H9 (cell line): Measurements from ENCODE around the gene DBR1. TPM values are rescaled to one million over a fixed set of nuclear protein-coding genes. Genes with fewer than 3 reads are reported as not detected.

Experiments used
- DNase-seq: peaks from one replicate; pipeline ENCODE4 v3.0.0-alpha.2; 2017
- H2AFZ ChIP-seq: one replicate; pipeline ENCODE4 v1.6.1; 2013; ENCODE audit warnings: mild to moderate bottlenecking, low read length, control low read depth, moderate library complexity
- H2AK5ac ChIP-seq: 2 replicates; pipeline ENCODE4 v1.6.1; 2013; ENCODE audit warnings: low read length, control low read depth, mixed read lengths; ENCODE audit not compliant: insufficient read length
- H2BK120ac ChIP-seq: one replicate; pipeline ENCODE4 v1.6.1; 2013; ENCODE audit warnings: low read depth, mild to moderate bottlenecking, low read length, control low read depth, inconsistent platforms; ENCODE audit not compliant: poor library complexity, severe bottlenecking
- H2BK12ac ChIP-seq: 2 replicates; pipeline ENCODE4 v1.6.1; 2013; ENCODE audit warnings: low read length, control low read depth, mixed read lengths, low read depth; ENCODE audit not compliant: insufficient read length
- H2BK15ac ChIP-seq: 2 replicates; pipeline ENCODE4 v1.6.1; 2013; ENCODE audit warnings: low read depth, low read length, control low read depth
- H2BK20ac ChIP-seq: one replicate; pipeline ENCODE4 v1.6.1; 2013; ENCODE audit warnings: low read depth, mild to moderate bottlenecking, low read length, control low read depth, inconsistent platforms; ENCODE audit not compliant: poor library complexity, severe bottlenecking
- H2BK5ac ChIP-seq: 2 replicates; pipeline ENCODE4 v1.6.1; 2013; ENCODE audit warnings: low read length, control low read depth, mixed read lengths; ENCODE audit not compliant: insufficient read length
- H3K14ac ChIP-seq: 2 replicates; pipeline ENCODE4 v1.6.1; 2013; ENCODE audit warnings: low read length, control low read depth; ENCODE audit not compliant: insufficient read depth
- H3K18ac ChIP-seq: 2 replicates; pipeline ENCODE4 v1.6.1; 2013; ENCODE audit warnings: low read depth, mild to moderate bottlenecking, mixed read lengths, low read length, control low read depth; ENCODE audit not compliant: insufficient read length
- H3K23ac ChIP-seq: 2 replicates; pipeline ENCODE4 v1.6.1; 2013; ENCODE audit warnings: low read length, control low read depth, mixed read lengths, low read depth; ENCODE audit not compliant: insufficient read length
- H3K23me2 ChIP-seq: 2 replicates; pipeline ENCODE4 v1.6.1; 2013; ENCODE audit warnings: low read depth, mild to moderate bottlenecking, mixed read lengths, low read length, control low read depth; ENCODE audit not compliant: insufficient read length, poor library complexity, severe bottlenecking
- H3K27ac ChIP-seq: 2 replicates; pipeline ENCODE4 v1.5.1; 2013; ENCODE audit warnings: low read length, control low read depth, mixed read lengths, low read depth; ENCODE audit not compliant: insufficient read length
- H3K27me3 ChIP-seq: 2 replicates; pipeline ENCODE4 v1.6.1; 2013; ENCODE audit warnings: low read length, control low read depth, inconsistent platforms; ENCODE audit not compliant: insufficient read depth
- H3K4ac ChIP-seq: 2 replicates; pipeline ENCODE4 v1.6.1; 2013; ENCODE audit warnings: low read depth, mild to moderate bottlenecking, control low read depth, inconsistent platforms, low read length, moderate library complexity
- H3K4me1 ChIP-seq: 2 replicates; pipeline ENCODE4 v1.6.1; 2013; ENCODE audit warnings: low read length, control low read depth, inconsistent platforms; ENCODE audit not compliant: insufficient read depth
- H3K4me2 ChIP-seq: 2 replicates; pipeline ENCODE4 v1.6.1; 2013; ENCODE audit warnings: low read length, control low read depth, mixed read lengths; ENCODE audit not compliant: insufficient read length, insufficient read depth
- H3K56ac ChIP-seq: 2 replicates; pipeline ENCODE4 v1.6.1; 2013; ENCODE audit warnings: low read depth, mild to moderate bottlenecking, mixed read lengths, low read length, control low read depth; ENCODE audit not compliant: insufficient read length
- H3K79me1 ChIP-seq: 2 replicates; pipeline ENCODE4 v1.6.1; 2013; ENCODE audit warnings: low read depth, mild to moderate bottlenecking, moderate library complexity, low read length, control low read depth, inconsistent platforms; ENCODE audit not compliant: insufficient read depth, poor library complexity, severe bottlenecking
- H3K79me2 ChIP-seq: 2 replicates; pipeline ENCODE4 v1.6.1; 2013; ENCODE audit warnings: low read length, control low read depth, inconsistent platforms; ENCODE audit not compliant: insufficient read depth
- H3K9ac ChIP-seq: 2 replicates; pipeline ENCODE4 v1.6.1; 2013; ENCODE audit warnings: low read length, control low read depth, mixed read lengths; ENCODE audit not compliant: insufficient read length; ENCODE audit errors: extremely low read depth
- H3K9me3 ChIP-seq: one replicate; pipeline ENCODE4 v1.6.1; 2013; ENCODE audit warnings: low read depth, low read length, inconsistent platforms; ENCODE audit not compliant: control insufficient read depth
- H3T11ph ChIP-seq: one replicate; pipeline ENCODE4 v1.6.1; 2013; ENCODE audit warnings: mild to moderate bottlenecking, low read length, control low read depth, inconsistent platforms
- H4K20me1 ChIP-seq: one replicate; pipeline ENCODE4 v1.6.1; 2013; ENCODE audit not compliant: control insufficient read depth, insufficient read length, insufficient read depth
- H4K5ac ChIP-seq: 2 replicates; pipeline ENCODE4 v1.6.1; 2013; ENCODE audit warnings: low read depth, mild to moderate bottlenecking, mixed read lengths, low read length, control low read depth; ENCODE audit not compliant: insufficient read length
- H4K8ac ChIP-seq: replicated peaks from 2 replicates; pipeline ENCODE4 v1.6.1; 2013; ENCODE audit warnings: low read length, control low read depth, mixed read lengths, low read depth; ENCODE audit not compliant: insufficient read length
- H4K91ac ChIP-seq: 2 replicates; pipeline ENCODE4 v1.6.1; 2013; ENCODE audit warnings: low read depth, mild to moderate bottlenecking, moderate library complexity, mixed read lengths, low read length, control low read depth; ENCODE audit not compliant: insufficient read length
- H3K27ac Mint-ChIP-seq, 3 experiments: 2 replicates in 2 of 3; 3 replicates in 1 of 3; pipeline ENCODE4 v1.8.0; 2020 to 2021; ENCODE audit warnings: mixed read lengths in 3 of 3, mild to moderate bottlenecking in 1 of 3, moderate library complexity in 1 of 3
- H3K27me3 Mint-ChIP-seq: 2 replicates; pipeline ENCODE4 v1.8.0; 2021; ENCODE audit warnings: low read depth, mild to moderate bottlenecking, moderate library complexity, mixed read lengths
- H3K36me3 Mint-ChIP-seq, 3 experiments: 2 replicates in 2 of 3; 3 replicates in 1 of 3; pipeline ENCODE4 v1.8.0; 2020 to 2021; ENCODE audit warnings: low read depth in 3 of 3, mixed read lengths in 3 of 3; ENCODE audit not compliant: insufficient read depth in 1 of 3
- H3K4me1 Mint-ChIP-seq, 2 experiments: 2 replicates each; pipeline ENCODE4 v1.8.0; 2020; ENCODE audit warnings: mixed read lengths in 2 of 2
- H3K4me3 Mint-ChIP-seq, 2 experiments: 2 replicates in 1 of 2; 3 replicates in 1 of 2; pipeline ENCODE4 v1.8.0; 2020 to 2021; ENCODE audit warnings: mild to moderate bottlenecking in 2 of 2, mixed read lengths in 2 of 2, moderate library complexity in 1 of 2
- H3K9me3 Mint-ChIP-seq, 2 experiments: 2 replicates in 1 of 2; 3 replicates in 1 of 2; pipeline ENCODE4 v1.8.0; 2020; ENCODE audit warnings: mild to moderate bottlenecking in 2 of 2, mixed read lengths in 2 of 2, moderate library complexity in 1 of 2
- WGBS: extraction: QIAGEN DNeasy Blood & Tissue Kit; methylation state at CpG from one replicate; pipeline ENCODE4 v1.1.7; 2013; ENCODE audit warnings: missing lambda C conversion rate, low lambda C conversion rate, mixed read lengths; ENCODE audit not compliant: insufficient read length; ENCODE audit errors: extremely low coverage; 5-methylcytosine and 5-hydroxymethylcytosine counted together
- total RNA-seq: library from RNA; stranded (reverse); gene quantifications from 2 replicates; pipeline ENCODE4 v1.2.1, GENCODE V29; 2021
- TF ChIP-seq, protein P1 (sequence below): fragments of 200-600 bp; sonication (generic); conservative IDR thresholded peaks from 3 replicates; pipeline ENCODE4 v1.8.0; 2021; ENCODE audit warnings: antibody characterized with exemption, mild to moderate bottlenecking

DBR1 gene
- total RNA-seq, 1 experiment from 2014 or later: 21.6 TPM

DNA sequence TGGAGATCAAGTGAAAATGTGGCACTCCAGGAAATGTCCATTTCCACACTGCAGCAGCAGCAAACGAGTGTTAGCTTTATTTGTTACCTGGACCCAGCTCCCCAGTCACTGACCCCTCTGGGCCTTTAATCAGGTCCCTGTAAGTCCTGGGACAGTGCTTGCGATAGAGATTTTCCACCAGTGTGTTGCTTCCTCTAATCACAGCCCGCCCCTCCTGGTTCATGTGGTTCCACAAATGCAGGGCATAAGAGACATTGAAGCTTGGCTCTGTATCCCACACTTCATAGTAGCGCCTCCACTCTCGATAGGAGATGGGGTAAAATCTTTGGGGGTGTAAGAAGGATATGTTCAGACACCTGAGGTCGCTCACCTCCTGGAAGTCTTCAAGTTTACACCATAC, 50.5 kb downstream of the DBR1 start:
- TF ChIP-seq, protein P1, sequence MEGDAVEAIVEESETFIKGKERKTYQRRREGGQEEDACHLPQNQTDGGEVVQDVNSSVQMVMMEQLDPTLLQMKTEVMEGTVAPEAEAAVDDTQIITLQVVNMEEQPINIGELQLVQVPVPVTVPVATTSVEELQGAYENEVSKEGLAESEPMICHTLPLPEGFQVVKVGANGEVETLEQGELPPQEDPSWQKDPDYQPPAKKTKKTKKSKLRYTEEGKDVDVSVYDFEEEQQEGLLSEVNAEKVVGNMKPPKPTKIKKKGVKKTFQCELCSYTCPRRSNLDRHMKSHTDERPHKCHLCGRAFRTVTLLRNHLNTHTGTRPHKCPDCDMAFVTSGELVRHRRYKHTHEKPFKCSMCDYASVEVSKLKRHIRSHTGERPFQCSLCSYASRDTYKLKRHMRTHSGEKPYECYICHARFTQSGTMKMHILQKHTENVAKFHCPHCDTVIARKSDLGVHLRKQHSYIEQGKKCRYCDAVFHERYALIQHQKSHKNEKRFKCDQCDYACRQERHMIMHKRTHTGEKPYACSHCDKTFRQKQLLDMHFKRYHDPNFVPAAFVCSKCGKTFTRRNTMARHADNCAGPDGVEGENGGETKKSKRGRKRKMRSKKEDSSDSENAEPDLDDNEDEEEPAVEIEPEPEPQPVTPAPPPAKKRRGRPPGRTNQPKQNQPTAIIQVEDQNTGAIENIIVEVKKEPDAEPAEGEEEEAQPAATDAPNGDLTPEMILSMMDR: no peak
- Histone ChIP-seq H3K23me2 (no peaks in the 10 kb centered on the region), H2AFZ (no peak overlapping the region), H3K27me3 (no peaks in the 10 kb centered on the region), H4K8ac (no peak overlapping the region), H3K9ac (no peak overlapping the region), H3K27ac (no peak overlapping the region), H2BK120ac (no peak overlapping the region), H3K9me3 (no peaks in the 10 kb centered on the region), H3K4me2 (no peak overlapping the region), H3K18ac (no peak overlapping the region), H3K14ac (no peak overlapping the region), H2BK12ac (no peak overlapping the region), H3K4me1 (no peaks in the 10 kb centered on the region; the same call in 1 of the 2 replicates), H3K79me2 (no peaks in the 10 kb centered on the region), H2BK5ac (no peak overlapping the region), H4K91ac (no peak overlapping the region), H3K4ac (no peak overlapping the region), H3K56ac (no peak overlapping the region), H2AK5ac (no peak overlapping the region), H3K23ac (no peak overlapping the region), H4K20me1 (no peaks in the 10 kb centered on the region), H3K79me1 (no peaks in the 10 kb centered on the region), H2BK20ac (no peak overlapping the region), H2BK15ac (no peak overlapping the region), H3T11ph (no peak overlapping the region), H4K5ac (no peak overlapping the region)
- Mint-ChIP-seq H3K4me3 (no peak overlapping the region), H3K36me3 (peaks cover 0 to 6% (median 2%) of the 10 kb centered on the region in 3 experiments; a peak in 1 of 7 replicates), H3K27me3 (no peaks in the 10 kb centered on the region; the same call in 1 of the 2 replicates), H3K9me3 (peaks cover 0 to 8% of the 10 kb centered on the region in 2 experiments; a peak in 1 of 5 replicates), H3K27ac (no peak overlapping the region), H3K4me1 (peaks cover 11 to 13% of the 10 kb centered on the region in 2 experiments)
- WGBS: no CpG with 5 or more reads among the region's 6 CpGs
- no peak for DNase-seq
